ENCODE data around the gene GH1. TPM values are rescaled to one million over a fixed set of nuclear protein-coding genes. Genes with fewer than 3 reads are reported as not detected.

GH1 gene
- total and polyA plus RNA-seq, 2 of the 13 experiments (the other 11 are each of a cell fraction or from before 2014, with no cell fraction given), result not detected

DNA sequence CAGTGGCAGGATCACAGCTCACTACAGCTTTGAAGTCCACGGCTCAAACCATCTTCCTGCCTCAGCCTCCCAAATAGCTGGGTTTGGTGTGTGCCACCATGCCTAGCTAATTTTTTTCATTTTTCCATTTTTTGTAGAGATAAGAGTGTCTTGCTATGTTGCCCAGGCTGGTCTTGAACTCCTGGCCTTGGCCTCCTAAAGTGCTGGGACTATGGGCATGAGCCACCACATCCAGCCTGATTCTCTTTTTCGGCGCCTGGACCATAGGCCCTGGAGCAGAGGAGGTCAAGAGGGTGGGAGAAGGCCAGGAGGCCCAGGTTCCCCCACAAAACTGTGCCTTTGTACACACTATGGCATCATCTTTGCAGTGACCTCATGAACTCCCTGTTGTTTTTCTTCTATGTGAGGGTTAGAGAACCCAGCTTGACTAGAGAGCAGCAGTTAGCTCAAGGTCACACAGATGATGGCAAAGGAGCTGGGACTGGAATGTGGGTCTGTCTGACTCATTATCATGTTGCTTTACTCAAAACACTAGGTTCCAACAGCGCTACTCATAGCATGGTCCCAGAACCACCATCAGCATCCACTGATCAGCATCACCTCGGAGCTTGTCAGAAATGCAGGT is 37.8 kb upstream of the GH1 start (continued):
- TF ChIP-seq, protein P1, sequence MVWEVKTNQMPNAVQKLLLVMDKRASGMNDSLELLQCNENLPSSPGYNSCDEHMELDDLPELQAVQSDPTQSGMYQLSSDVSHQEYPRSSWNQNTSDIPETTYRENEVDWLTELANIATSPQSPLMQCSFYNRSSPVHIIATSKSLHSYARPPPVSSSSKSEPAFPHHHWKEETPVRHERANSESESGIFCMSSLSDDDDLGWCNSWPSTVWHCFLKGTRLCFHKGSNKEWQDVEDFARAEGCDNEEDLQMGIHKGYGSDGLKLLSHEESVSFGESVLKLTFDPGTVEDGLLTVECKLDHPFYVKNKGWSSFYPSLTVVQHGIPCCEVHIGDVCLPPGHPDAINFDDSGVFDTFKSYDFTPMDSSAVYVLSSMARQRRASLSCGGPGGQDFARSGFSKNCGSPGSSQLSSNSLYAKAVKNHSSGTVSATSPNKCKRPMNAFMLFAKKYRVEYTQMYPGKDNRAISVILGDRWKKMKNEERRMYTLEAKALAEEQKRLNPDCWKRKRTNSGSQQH (CRISPR knock-in tag; IDR thresholded peaks at IDR 0.05; ENCODE audit: low read depth), result no peak
- TF ChIP-seq TCF7L2 (IDR thresholded peaks at IDR 0.05; ENCODE audit: low read depth, low read length) (no peak), ZSCAN21 (CRISPR knock-in tag; IDR thresholded peaks at IDR 0.05; ENCODE audit: borderline replicate concordance) (no peak), POLR2A (IDR thresholded peaks at IDR 0.05; ENCODE audit: insufficient read depth in 1 of 2, low read depth in 2 of 2, low read length in 2 of 2) (no peak), PHF21A (CRISPR knock-in tag; IDR thresholded peaks at IDR 0.05) (no peak), ZNF776 (CRISPR knock-in tag; IDR thresholded peaks at IDR 0.05) (no peak), NFKBIZ (CRISPR knock-in tag; IDR thresholded peaks at IDR 0.05) (0 out of 2 replicates have a peak, but pooled peaks have one; percentile 20), ZFP90 (CRISPR knock-in tag; IDR thresholded peaks at IDR 0.05; ENCODE audit: borderline replicate concordance) (no peak)
- TF ChIP-seq, protein P2, sequence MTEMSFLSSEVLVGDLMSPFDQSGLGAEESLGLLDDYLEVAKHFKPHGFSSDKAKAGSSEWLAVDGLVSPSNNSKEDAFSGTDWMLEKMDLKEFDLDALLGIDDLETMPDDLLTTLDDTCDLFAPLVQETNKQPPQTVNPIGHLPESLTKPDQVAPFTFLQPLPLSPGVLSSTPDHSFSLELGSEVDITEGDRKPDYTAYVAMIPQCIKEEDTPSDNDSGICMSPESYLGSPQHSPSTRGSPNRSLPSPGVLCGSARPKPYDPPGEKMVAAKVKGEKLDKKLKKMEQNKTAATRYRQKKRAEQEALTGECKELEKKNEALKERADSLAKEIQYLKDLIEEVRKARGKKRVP (CRISPR knock-in tag; IDR thresholded peaks at IDR 0.05), result peak in 1 of 2 experiments; percentile 84; a peak in 2 of 4 replicates
- TF ChIP-seq, protein P3, sequence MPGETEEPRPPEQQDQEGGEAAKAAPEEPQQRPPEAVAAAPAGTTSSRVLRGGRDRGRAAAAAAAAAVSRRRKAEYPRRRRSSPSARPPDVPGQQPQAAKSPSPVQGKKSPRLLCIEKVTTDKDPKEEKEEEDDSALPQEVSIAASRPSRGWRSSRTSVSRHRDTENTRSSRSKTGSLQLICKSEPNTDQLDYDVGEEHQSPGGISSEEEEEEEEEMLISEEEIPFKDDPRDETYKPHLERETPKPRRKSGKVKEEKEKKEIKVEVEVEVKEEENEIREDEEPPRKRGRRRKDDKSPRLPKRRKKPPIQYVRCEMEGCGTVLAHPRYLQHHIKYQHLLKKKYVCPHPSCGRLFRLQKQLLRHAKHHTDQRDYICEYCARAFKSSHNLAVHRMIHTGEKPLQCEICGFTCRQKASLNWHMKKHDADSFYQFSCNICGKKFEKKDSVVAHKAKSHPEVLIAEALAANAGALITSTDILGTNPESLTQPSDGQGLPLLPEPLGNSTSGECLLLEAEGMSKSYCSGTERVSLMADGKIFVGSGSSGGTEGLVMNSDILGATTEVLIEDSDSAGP (CRISPR knock-in tag; IDR thresholded peaks at IDR 0.05; ENCODE audit: borderline replicate concordance), result no peak
- TF ChIP-seq, protein P4, sequence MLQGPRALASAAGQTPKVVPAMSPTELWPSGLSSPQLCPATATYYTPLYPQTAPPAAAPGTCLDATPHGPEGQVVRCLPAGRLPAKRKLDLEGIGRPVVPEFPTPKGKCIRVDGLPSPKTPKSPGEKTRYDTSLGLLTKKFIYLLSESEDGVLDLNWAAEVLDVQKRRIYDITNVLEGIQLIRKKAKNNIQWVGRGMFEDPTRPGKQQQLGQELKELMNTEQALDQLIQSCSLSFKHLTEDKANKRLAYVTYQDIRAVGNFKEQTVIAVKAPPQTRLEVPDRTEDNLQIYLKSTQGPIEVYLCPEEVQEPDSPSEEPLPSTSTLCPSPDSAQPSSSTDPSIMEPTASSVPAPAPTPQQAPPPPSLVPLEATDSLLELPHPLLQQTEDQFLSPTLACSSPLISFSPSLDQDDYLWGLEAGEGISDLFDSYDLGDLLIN (CRISPR knock-in tag; IDR thresholded peaks at IDR 0.05; ENCODE audit: borderline replicate concordance), result no peak
- TF ChIP-seq, protein P5, sequence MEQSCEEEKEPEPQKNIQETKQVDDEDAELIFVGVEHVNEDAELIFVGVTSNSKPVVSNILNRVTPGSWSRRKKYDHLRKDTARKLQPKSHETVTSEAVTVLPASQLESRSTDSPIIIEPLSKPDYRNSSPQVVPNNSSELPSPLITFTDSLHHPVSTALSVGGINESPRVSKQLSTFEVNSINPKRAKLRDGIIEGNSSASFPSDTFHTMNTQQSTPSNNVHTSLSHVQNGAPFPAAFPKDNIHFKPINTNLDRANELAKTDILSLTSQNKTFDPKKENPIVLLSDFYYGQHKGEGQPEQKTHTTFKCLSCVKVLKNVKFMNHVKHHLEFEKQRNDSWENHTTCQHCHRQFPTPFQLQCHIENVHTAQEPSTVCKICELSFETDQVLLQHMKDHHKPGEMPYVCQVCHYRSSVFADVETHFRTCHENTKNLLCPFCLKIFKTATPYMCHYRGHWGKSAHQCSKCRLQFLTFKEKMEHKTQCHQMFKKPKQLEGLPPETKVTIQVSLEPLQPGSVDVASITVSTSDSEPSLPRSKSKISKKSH (CRISPR knock-in tag; IDR thresholded peaks at IDR 0.05; ENCODE audit: borderline replicate concordance), result no peak
- TF ChIP-seq, protein P6, sequence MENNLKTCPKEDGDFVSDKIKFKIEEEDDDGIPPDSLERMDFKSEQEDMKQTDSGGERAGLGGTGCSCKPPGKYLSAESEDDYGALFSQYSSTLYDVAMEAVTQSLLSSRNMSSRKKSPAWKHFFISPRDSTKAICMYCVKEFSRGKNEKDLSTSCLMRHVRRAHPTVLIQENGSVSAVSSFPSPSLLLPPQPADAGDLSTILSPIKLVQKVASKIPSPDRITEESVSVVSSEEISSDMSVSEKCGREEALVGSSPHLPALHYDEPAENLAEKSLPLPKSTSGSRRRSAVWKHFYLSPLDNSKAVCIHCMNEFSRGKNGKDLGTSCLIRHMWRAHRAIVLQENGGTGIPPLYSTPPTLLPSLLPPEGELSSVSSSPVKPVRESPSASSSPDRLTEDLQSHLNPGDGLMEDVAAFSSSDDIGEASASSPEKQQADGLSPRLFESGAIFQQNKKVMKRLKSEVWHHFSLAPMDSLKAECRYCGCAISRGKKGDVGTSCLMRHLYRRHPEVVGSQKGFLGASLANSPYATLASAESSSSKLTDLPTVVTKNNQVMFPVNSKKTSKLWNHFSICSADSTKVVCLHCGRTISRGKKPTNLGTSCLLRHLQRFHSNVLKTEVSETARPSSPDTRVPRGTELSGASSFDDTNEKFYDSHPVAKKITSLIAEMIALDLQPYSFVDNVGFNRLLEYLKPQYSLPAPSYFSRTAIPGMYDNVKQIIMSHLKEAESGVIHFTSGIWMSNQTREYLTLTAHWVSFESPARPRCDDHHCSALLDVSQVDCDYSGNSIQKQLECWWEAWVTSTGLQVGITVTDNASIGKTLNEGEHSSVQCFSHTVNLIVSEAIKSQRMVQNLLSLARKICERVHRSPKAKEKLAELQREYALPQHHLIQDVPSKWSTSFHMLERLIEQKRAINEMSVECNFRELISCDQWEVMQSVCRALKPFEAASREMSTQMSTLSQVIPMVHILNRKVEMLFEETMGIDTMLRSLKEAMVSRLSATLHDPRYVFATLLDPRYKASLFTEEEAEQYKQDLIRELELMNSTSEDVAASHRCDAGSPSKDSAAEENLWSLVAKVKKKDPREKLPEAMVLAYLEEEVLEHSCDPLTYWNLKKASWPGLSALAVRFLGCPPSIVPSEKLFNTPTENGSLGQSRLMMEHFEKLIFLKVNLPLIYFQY (CRISPR knock-in tag; IDR thresholded peaks at IDR 0.05; ENCODE audit: borderline replicate concordance), result peak; percentile 34; the same call in 1 of the 2 replicates
- TF ChIP-seq, protein P7, sequence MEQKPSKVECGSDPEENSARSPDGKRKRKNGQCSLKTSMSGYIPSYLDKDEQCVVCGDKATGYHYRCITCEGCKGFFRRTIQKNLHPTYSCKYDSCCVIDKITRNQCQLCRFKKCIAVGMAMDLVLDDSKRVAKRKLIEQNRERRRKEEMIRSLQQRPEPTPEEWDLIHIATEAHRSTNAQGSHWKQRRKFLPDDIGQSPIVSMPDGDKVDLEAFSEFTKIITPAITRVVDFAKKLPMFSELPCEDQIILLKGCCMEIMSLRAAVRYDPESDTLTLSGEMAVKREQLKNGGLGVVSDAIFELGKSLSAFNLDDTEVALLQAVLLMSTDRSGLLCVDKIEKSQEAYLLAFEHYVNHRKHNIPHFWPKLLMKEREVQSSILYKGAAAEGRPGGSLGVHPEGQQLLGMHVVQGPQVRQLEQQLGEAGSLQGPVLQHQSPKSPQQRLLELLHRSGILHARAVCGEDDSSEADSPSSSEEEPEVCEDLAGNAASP (CRISPR knock-in tag; IDR thresholded peaks at IDR 0.05; ENCODE audit: borderline replicate concordance), result peak; percentile 56; the same call in 1 of the 2 replicates

Data from HepG2 (cell line).